Measurements from ENCODE around the gene CCDC196. TPM values are rescaled to one million over a fixed set of nuclear protein-coding genes. Genes with fewer than 3 reads are reported as not detected.

The CCDC196 gene
- total RNA-seq, 2 experiments from 2014 or later, result not detected

- intact Hi-C loops (cut with micrococcal nuclease; ENCODE audit: unreplicated experiment), result no loop called here
- POLR2A ChIA-PET, result no interaction called here
- no TSS peak for BruUV-seq (replicated peaks)
These were observed 43.1 kb upstream of the CCDC196 start for GRCh38 chr14:66442953-66443571.

GRCh38 chr14:66443785-66444184 is 42.4 kb upstream of the CCDC196 start:
- BruUV-seq (replicated peaks), result no TSS peak

More at GRCh38 chr14:66442953-66443571, 43.1 kb upstream of the CCDC196 start:
- Histone ChIP-seq H2AFZ (ENCODE audit: low read length) (no peak overlapping the region), H3K27ac (ENCODE audit: low read depth, low read length, poor library complexity, severe bottlenecking) (no peak overlapping the region), H3K4me2 (ENCODE audit: low read length) (no peak overlapping the region), H3K79me2 (ENCODE audit: insufficient read depth, low read depth, low read length) (no peaks in the 10 kb centered on the region), H3K9me2 (ENCODE audit: insufficient read depth, low read length) (no peaks in the 10 kb centered on the region), H4K20me1 (ENCODE audit: insufficient read depth, low read length) (no peaks in the 10 kb centered on the region), H3K36me3 (ENCODE audit: insufficient read depth, low read length) (no peaks in the 10 kb centered on the region), H3K4me1 (ENCODE audit: insufficient read depth, low read length, poor library complexity, severe bottlenecking) (no peaks in the 10 kb centered on the region), H3K4me3 (ENCODE audit: low read depth, low read length, poor library complexity, severe bottlenecking) (no peak overlapping the region), H3K9me3 (ENCODE audit: low read length) (no peaks in the 10 kb centered on the region)
- DNase-seq (ENCODE audit: low spot score), result no peak
- CTCF ChIA-PET (ENCODE audit: unreplicated experiment), result no interaction called here
- TF ChIP-seq EZH2phosphoT487 (IDR thresholded peaks at IDR 0.05; ENCODE audit: borderline replicate concordance, low read depth, low read length), result no peak
- no peak for TF ChIP-seq CTCF (conservative IDR thresholded peaks at IDR 0.05; ENCODE audit: low read length)

More at GRCh38 chr14:66443785-66444184, 42.4 kb upstream of the CCDC196 start:
- TF ChIP-seq EZH2phosphoT487 (IDR thresholded peaks at IDR 0.05; ENCODE audit: borderline replicate concordance, low read depth, low read length) (no peak), CTCF (conservative IDR thresholded peaks at IDR 0.05; ENCODE audit: low read length) (no peak)
- H3K27ac ChIP-seq (ENCODE audit: low read depth, low read length, poor library complexity, severe bottlenecking), result no peak overlapping the region
- no peaks in the 10 kb centered on the region for H3K9me3 ChIP-seq (ENCODE audit: low read length)
- no peaks in the 10 kb centered on the region for H3K9me2 ChIP-seq (ENCODE audit: insufficient read depth, low read length)
- no peaks in the 10 kb centered on the region for H4K20me1 ChIP-seq (ENCODE audit: insufficient read depth, low read length)
- H3K36me3 ChIP-seq (ENCODE audit: insufficient read depth, low read length), result no peaks in the 10 kb centered on the region
- intact Hi-C loops (cut with micrococcal nuclease; ENCODE audit: unreplicated experiment), result no loop called here
- DNase-seq (ENCODE audit: low spot score), result no peak
- ChIA-PET POLR2A (no interaction called here), CTCF (ENCODE audit: unreplicated experiment) (no interaction called here)
- no peaks in the 10 kb centered on the region for H3K4me1 ChIP-seq (ENCODE audit: insufficient read depth, low read length, poor library complexity, severe bottlenecking)
- no peak overlapping the region for H2AFZ ChIP-seq (ENCODE audit: low read length)
- H3K4me2 ChIP-seq (ENCODE audit: low read length), result no peak overlapping the region
- no peaks in the 10 kb centered on the region for H3K79me2 ChIP-seq (ENCODE audit: insufficient read depth, low read depth, low read length)
- no peak overlapping the region for H3K4me3 ChIP-seq (ENCODE audit: low read depth, low read length, poor library complexity, severe bottlenecking)
